HCEC 1CT (cell line): Measurements from ENCODE around the gene CNTN5.

Experiments
- DNase-seq: peaks from one replicate; pipeline ENCODE4 v3.0.0-alpha.2; 2017

CNTN5 gene

DNA sequence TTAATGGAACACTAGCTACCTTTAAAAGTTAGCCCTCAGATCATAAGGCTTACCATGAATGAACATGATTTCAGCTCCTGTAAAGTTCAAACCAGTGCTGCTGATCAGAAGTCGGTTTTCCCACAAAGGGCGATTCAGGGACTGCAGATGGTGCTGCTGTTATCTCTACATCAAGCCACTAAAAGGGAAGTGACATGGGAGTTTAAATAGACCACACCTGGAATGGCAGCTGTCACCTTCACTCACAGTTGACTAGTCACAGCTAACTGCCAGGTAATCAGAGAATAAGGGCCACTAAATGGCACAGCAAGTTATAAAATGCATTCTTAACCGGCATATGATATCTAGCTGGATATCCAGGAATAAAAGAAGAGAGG is 1085.2 kb downstream of the CNTN5 start:
- DNase-seq, result no peak

DNA sequence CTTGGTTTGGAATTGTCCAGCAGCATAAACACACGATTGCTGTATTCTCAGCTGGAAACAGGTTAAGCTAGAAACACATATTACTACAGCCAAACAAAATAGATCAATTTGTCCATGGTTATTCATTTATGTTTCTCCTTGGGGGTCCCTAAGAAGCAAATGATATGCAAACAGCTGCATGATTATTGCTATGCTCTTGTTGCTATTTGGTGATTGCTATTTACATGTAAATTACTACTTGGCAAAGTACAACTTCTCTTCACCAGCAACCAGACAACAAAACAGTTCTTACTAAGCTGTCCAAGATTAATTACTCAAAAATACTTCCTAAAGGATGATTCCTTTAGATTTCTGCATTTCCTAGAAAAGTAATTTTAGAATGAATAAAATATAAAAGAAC is 1098.4 kb downstream of the CNTN5 start:
- DNase-seq, result no peak

DNA sequence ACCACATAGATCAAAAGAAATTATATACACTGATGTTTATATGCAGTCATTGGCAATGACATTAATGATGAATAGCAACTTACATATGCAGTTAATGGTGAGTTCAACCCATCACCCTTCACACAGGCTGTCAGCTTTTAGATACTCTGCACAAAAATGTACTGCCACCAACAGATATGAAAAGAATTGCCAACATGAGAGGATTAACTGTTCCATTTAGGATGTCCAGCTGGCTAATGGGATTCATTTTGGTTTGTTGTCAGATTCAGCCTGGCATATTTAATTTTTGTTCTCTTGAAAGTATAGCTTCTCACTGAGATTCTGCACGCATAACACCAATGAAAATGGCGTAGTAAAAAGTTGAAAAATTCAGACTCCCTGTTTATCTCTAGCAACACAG is 1112.4 kb downstream of the CNTN5 start:
- no peak for DNase-seq

DNA sequence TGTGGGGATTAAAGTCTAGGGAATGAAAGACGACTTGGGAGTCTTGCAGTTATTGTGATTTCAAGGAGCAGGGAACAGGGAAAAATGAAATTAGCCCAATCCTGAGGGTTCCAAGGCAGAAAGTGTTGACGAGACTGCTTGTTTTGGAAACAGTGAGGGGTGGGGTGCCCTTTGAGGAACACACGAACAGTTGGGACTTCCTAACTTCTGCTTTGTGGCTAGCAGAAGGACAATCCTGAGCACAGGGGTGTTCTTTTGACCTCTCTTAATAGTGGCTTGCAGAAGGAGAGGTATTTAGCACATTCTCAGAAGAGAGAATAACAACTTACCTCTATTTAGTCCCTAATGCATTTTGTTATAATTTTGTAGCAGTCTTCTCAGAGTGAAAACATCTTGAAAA is 1120.5 kb downstream of the CNTN5 start:
- DNase-seq, result no peak

DNA sequence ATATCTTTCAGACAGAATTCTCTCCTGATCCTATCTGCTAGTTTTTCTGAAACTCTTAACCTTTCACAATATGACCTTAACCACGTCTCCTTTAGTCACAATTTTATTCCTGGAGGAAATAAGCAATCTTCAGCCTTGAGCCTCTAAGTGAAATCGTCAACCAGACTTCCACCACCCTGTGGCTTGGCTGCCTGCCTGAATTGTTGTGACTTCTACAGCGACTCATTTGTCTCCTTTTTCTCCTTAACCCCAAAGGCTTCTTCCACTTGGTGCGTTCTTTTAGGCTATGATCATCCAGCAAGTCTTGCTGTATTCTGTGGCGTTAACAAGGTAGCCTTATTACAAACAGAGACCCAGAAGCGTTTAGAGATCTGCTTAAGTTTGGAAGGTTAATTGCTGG is 1131.2 kb downstream of the CNTN5 start:
- no peak for DNase-seq

DNA sequence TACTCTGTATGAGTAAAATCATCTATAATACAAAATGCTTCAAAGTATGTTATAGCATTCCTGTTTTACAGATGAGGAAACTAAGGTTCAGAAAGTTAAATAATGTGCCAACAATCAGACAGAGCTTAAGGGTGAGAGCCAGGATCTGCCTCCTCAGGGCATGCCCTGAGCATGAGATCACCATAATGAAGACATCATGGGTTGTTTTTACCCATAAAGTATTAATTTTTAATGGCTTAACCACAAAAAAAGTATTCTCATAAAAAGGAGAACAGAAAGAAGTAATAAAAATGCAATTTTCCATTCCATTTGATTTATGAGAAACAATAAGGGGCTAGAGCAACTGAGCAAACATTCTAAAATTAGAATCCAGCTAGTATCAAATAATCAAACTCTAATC is 1132.0 kb downstream of the CNTN5 start:
- DNase-seq, result no peak

DNA sequence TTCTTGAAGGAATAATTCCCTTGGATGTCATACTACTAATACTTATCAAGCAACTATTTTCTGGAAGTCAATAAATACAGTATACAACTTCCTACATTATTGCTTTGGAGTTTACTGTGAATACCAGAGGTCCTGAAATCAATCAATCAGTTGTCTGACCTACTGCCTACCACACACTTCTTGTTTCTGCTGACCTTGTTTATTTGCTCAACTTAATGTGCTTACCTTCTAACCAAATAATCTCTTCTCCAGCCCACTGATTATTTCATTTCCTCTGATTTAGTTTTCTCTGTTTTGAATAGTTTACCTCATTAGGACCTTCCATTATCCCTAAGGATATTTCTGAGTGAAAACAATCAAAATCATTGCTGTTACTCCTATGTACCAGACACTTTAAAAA is 1142.7 kb downstream of the CNTN5 start:
- DNase-seq, result no peak

DNA sequence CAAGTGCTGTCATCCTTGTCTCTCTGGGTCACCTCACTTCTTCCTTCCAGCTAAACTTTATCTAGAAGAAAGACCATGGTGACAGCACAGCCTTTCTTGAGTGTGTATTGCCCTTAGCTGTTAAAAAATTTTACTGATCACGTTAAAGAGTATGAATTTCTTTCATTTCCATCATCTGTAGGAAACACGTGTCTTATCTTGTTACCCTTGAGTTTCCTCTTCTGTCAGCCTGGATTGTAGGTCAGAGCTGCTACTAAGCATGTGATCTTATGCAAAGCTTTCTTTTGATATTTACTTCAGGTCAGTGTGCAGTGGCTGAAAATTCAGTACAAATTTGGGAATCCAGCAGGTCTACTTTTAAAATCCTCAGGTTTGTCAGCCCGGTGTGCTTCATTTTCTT is 1154.1 kb downstream of the CNTN5 start:
- DNase-seq, result no peak

DNA sequence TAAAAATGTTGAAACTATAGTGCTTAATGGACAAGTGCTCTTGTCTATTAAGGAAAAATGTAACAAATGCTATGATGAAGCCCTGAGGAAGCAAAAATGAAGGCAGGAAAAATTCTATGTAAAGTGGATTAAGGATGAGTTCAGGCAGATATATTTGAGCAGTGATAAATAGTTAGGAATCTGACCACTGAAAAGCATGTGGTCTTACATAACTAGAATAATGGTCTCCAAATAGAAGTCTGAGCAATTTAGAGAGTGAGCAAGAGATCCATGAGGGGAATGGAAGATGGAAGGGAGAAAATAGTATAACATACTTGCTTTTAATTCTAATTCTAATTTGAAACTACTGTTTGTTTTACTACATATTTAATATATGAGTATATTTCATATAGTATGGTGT is 1155.7 kb downstream of the CNTN5 start:
- DNase-seq, result no peak

DNA sequence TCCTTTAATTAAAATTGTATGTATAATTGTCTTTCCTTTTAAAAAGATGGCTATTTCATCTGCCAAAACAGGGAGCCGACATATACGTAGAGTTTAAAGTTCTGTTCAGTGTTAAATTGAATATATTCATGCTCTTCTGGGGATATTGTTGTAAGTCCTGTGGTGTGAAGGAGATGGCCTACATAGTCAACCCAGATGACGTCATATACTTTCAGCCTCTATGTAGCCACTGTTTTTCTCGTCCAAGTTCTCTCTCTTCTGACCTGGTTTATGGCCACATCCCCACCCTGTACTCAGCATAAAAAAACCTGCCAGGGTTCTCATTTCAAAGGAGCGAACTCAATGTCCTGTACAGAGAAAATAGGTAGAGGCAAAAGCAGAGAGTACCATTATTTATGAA is 1156.9 kb downstream of the CNTN5 start:
- no peak for DNase-seq

DNA sequence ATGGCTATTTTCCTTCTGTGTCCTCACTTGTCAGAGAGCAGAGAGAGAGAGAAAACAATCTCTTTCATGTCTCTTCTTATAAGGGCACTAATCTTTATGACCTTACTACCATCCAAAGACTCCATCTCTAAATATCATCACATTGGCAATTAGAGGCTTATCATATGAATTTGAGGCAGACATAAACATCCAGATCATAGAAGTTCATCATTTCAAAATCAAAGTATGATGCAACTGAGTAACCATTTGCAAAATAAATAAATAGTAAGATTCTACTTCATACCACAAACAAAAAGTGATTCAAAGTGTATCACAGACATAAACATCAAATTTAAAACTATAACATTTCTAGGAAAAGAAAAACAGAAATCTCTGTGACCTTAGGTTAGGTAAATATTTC is 1161.6 kb downstream of the CNTN5 start:
- DNase-seq, result no peak

DNA sequence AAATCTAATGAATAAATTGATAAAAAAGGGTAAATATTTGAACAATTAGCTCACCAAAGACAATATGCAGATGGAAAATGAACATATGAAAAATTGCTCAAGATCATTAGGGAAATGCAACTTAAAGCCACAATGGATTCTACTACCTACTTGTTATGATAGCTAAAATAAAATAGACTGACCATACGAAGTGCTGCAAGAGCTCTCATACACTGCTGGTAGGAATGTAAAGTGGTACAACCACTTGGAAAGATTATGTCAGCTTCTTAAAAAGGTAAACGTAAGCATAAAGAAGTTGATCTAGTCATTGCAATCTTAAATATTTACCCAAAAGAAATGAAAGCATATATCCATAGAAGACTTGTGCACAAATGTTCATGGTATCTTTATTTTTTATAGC is 1162.2 kb downstream of the CNTN5 start:
- DNase-seq, result no peak

DNA sequence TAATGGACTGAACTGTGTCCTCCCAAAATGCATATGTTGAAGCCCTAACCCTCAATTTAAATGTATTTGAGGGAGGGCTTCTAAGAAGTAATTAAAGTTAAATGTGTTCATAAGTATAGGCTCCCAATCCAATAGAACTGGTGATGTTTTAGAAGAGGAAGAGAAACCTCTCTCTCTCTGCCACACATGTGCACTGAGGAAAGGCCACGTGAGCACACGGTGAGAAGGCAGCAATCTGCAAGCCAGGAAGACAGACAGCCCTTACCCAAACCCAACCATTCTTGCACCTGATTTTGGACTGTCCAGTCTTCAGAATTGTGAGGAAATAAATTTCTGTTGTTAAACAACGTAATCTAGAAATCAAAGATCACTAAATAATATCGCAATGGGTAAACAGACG is 1164.8 kb downstream of the CNTN5 start:
- DNase-seq, result no peak

DNA sequence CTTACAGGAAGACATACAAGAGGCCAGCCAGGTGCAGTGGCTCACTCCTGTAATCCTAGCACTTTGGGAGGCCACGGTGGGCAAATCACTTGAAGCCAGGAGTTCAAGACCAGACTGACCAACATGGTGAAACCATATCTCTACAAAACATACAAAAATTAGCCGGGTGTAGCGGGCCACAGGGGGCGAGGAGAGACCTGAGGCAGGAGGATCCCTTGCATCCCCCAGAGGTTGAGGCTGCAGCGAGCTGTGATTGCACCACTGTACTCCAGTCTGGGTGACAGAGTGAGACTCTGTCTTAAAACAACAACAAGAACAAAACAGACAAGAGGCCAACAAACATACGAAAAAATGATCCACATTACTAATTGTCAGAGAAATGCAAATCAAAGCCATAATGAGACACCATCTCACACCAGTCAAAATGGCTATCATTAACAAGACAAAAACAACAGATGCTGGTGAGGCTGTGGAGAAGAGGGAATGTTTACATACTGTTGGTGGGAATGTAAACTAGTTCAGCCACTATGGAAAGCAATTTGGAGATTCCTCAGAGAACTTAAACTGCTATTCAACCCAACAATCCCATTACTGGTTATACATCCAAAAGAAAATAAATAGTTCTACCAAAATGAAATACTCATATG is 1167.5 kb downstream of the CNTN5 start:
- DNase-seq, result no peak

DNA sequence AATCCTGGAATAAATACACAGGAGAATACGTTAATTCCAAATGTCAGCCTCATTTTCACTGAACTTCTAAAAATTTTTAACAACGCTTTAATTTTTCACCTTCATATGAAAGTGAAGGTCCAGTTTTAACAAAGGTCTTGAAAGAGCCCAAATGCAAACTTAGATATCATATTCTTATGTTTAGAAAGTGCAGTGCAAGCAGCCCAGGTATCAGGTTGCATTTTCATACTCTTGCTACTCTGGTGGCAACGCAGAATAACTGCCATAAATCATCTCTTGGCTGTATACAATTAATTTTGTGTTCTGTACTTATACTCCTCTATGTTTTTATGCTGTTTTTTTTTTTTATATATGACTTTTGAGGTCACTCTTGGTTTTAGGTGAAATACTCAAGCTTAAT is 1169.6 kb downstream of the CNTN5 start:
- no peak for DNase-seq

DNA sequence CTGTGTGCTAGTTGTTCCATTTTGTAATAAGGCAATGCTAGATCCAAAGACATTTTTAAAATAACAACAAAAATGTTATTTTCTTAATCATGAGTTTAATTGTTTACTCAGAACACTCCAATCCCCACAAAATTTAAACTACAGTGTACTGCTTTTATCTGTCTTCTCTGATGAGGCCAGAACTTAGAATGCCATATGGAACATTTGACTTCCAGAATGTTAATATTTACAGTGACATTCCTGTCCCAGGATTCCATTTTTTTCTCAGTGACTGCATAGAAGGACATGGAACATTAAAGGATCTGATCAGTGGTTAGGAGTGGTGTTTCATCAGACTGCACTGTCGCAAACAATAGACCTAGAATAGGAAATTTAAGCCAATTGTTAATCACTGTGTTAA is 1171.4 kb downstream of the CNTN5 start:
- DNase-seq, result no peak

DNA sequence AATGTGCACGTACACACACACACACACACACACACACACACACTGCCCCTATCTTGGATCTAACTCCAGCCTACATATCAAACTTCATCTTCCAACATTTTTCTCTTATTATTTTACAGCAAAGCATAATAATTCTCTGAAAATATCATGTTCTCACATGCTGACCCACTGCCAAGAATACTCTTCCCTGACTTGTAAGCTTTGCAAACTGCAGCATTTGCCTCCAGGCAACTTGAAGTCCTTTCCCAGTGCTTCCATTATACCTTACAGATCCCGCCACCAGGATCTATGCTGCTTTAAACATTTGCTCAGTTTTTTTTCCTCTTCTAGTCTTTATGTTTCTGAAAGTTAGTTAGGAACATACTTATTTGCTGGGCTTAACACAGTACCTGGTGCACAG is 1183.0 kb downstream of the CNTN5 start:
- no peak for DNase-seq

DNA sequence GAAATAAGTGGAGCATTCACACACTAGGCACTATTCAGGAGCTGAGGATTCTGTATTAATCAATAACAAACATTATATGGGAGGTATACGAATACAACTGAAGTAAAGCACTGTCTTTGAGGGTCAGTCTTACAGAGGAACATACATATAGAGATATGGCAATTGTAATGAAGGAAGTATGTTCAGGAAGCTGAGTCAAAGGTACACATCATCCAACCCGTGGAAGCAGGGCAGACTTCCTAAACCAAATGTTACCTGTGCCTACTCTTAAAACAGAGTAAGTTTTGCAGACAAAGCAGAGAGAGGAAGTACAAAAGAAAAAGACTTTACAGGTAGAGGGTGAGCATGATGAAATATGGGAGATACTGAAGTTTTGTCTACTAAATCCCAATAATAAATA is 1185.2 kb downstream of the CNTN5 start:
- DNase-seq, result no peak

DNA sequence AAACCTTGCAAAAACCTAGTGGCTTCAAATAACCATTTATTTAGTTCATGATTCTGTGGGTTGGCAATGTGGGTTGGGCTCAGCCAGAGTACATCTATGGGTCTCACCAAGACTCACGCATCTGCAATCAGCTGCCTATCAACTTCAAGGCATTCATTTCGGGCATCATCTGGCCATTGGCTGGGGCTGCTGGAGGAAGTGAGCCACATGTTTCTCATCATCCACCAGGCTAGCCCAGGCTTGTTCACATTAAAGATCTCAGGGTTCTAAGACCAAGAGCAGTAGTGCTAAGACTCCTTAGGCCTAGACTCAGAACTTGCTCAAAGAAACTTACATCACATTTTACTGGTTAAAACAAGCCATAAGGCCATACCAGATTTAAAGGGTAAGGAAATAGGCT is 1187.5 kb downstream of the CNTN5 start:
- DNase-seq, result no peak

DNA sequence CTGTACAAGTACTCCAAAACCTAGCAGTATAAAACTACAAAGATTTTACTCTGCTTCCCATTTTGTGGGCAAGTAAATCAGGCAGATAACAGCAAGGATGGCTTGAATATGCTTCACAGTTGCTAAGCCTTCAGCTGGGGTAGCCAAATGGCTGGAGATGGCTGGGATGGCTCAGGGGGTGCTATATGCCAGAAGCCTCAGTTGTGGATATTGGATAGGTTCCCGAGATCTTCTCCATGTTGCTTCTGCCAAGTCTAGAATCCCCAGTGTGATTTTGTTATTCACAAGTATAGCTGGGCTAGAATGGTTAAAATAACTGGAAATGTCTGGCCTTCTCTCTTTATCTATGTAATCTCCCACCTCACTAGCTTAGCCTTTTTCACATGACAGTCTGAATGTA is 1194.0 kb downstream of the CNTN5 start:
- no peak for DNase-seq

DNA sequence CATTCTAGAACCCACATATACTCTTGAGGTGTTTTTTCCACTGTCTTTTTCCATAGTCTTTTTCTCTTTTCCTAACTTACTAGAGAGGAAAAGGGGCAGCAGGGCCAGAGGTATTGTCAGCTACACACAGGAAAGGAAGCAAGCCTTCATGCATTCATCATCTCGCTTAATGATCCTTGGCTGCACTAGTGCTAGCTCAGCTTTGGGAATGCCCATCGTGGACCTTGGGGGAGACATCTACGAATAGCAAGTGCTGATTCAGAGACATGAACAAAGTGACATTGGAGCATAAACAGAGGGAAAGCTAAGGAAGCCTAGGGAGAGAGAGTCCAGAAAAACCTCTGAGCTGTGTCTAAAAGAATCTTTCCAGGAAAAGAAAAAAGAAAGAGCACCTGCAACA is 1200.1 kb downstream of the CNTN5 start:
- no peak for DNase-seq

DNA sequence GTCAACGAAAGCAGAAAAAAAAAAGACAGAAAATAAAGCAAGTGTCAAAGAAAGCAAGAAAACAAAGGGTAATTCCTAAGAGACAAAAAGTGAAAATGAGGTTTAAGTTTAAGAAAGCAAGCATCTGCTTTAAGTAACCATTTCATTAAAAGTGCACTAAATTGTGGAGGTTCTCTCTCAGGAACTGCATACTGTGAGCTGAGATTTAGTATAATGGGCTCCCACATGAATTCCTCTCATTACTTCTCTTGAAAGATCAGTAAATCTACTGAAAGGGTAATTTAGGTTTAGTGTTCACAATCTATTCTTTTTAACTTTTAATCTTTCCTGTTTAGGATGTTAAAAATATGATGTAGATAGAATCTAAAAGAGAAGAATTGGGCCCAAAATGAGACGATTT is 1201.0 kb downstream of the CNTN5 start:
- DNase-seq, result no peak

DNA sequence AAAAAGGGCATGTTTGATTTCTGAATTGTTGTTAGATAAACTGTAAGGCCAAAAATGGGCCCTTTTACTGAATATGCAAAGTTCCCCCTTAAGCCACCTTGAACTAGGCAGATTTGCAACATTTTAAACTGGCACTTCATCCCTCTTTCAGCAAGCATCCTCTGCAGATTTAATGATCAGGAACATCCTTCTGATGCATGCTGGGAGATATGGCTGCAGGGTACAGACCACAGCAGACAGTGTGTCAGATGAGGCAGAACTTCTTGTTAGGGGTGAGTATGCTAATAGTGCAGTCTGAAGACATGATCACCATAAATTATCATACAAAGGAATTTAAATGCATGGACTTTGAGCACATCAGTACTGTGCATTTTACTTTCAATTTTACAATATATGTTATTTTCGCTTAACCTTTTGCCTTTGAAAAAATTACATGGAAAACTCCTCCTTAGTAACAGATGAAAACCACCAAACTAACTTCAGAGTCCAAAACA is 1203.8 kb downstream of the CNTN5 start:
- DNase-seq, result no peak

DNA sequence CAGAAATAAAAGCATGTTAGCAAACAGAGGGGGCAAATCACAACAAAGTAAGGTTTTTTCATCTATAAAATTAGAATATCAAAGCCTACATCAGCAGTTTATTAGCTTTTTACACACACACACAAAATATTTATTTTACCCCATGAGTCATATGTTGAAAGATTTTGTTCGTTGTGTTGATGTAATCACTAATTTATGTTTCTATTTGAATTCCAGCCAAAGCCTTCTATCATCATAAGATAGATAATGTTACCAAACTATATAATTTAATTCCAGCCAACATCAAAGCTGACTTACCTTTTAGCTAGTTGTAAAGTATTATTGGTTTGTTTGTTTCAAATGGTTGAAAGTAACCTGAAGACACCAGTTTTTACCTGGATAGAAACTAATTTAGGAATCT is 1208.3 kb downstream of the CNTN5 start:
- DNase-seq, result no peak

DNA sequence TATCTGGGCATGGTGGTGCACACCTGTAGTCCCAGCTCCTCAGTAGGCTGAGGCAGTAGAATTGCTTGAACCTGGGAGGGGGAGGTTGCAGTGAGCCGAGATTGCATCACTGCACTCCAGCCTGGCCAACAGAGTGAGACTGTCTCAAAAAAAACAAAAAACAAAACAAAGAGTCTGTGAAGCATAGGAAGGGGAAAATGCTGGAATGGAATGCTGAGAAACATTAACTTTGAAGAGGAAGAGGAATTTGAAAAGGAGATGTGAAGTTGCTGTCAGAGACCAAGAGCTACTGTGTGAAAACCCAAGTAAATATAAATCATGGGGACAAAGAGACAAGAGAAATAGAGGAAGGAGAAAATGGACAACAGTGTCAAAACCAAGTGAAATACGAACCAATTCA is 1211.3 kb downstream of the CNTN5 start:
- DNase-seq, result no peak

DNA sequence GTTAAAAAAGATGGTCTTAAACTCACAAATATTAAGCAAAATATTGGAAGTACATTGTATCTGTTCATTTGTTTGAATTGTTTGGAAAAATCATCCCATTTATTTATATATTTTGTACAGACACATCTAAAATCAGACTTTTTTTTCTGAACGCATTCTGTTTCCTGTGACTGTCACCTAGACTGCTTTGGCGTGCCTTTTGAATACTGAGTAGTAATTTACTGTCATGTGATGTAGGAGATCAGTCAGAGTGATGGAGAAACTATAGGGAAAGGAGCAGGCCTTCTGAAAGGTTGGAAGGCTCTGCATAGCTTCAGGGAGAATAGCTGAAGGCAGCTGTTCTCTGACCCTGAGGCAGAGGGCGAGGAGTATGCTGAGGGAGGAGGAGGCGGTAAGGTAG is 1214.3 kb downstream of the CNTN5 start:
- DNase-seq, result no peak
